ENCODE data around the gene MSI1.
"Not testable (repeated sequence)": the region's sequence is repeated elsewhere in the genome, so short reads cannot be mapped to it uniquely, and the experiment has no call there.

MSI1 gene

GRCh38 chr12:120335447-120335846, 33.5 kb downstream of the MSI1 start:
- DNase-seq: peak; percentile 62
- in situ Hi-C loops (cut with MboI; ENCODE audit: low pct_unique_long_range_greater_than_20kb, low sequenced_read_pairs): not testable (repeated sequence)

GRCh38 chr12:120332523-120332922, 36.4 kb downstream of the MSI1 start:
- no peak for DNase-seq
- in situ Hi-C loops (cut with MboI; ENCODE audit: low pct_unique_long_range_greater_than_20kb, low sequenced_read_pairs): no loop called here

GRCh38 chr12:120332041-120332440, 36.9 kb downstream of the MSI1 start:
- DNase-seq: no peak
- in situ Hi-C loops (cut with MboI; ENCODE audit: low pct_unique_long_range_greater_than_20kb, low sequenced_read_pairs): no loop called here

GRCh38 chr12:120331390-120331789, 37.6 kb downstream of the MSI1 start:
- no peak for DNase-seq
- in situ Hi-C loops (cut with MboI; ENCODE audit: low pct_unique_long_range_greater_than_20kb, low sequenced_read_pairs): no loop called here

GRCh38 chr12:120328228-120328627, 40.7 kb downstream of the MSI1 start:
- in situ Hi-C loops (cut with MboI; ENCODE audit: low pct_unique_long_range_greater_than_20kb, low sequenced_read_pairs): no loop called here
- no peak for DNase-seq

GRCh38 chr12:120327593-120327992, 41.4 kb downstream of the MSI1 start, which contains the start of gene PLA2G1B:
PLA2G1B (minus strand) TSS chr12:120327779; CDS start chr12:120327753, 26 bp downstream.
- in situ Hi-C loops (cut with MboI; ENCODE audit: low pct_unique_long_range_greater_than_20kb, low sequenced_read_pairs): no loop called here
- DNase-seq: no peak

- in situ Hi-C loops (cut with MboI; ENCODE audit: low pct_unique_long_range_greater_than_20kb, low sequenced_read_pairs): no loop called here
- DNase-seq: no peak
Observed at GRCh38 chr12:120324841-120325417, 44.0 kb downstream of the MSI1 start.

GRCh38 chr12:120323772-120324171, 45.2 kb downstream of the MSI1 start:
- in situ Hi-C loops (cut with MboI; ENCODE audit: low pct_unique_long_range_greater_than_20kb, low sequenced_read_pairs): no loop called here
- DNase-seq: no peak

- in situ Hi-C loops (cut with MboI; ENCODE audit: low pct_unique_long_range_greater_than_20kb, low sequenced_read_pairs): no loop called here
Observed at GRCh38 chr12:120321382-120322202, 47.4 kb downstream of the MSI1 start.

GRCh38 chr12:120317224-120318105, 51.5 kb downstream of the MSI1 start:
- DNase-seq: peak; percentile 100
- in situ Hi-C loops (cut with MboI; ENCODE audit: low pct_unique_long_range_greater_than_20kb, low sequenced_read_pairs): no loop called here

More at GRCh38 chr12:120321382-120322202, 47.4 kb downstream of the MSI1 start:
- no peak for DNase-seq

- no peak for DNase-seq
- in situ Hi-C loops (cut with MboI; ENCODE audit: low pct_unique_long_range_greater_than_20kb, low sequenced_read_pairs): no loop called here
Observed at GRCh38 chr12:120316798-120317223, 52.2 kb downstream of the MSI1 start.

GRCh38 chr12:120314220-120314619, 54.7 kb downstream of the MSI1 start:
- in situ Hi-C loops (cut with MboI; ENCODE audit: low pct_unique_long_range_greater_than_20kb, low sequenced_read_pairs): no loop called here
- no peak for DNase-seq

GRCh38 chr12:120301962-120302815, 66.8 kb downstream of the MSI1 start, which contains the start of gene SIRT4:
SIRT4 (plus strand) TSS chr12:120302321; CDS start chr12:120303562, 1,241 bp downstream.
- in situ Hi-C loops (cut with MboI; ENCODE audit: low pct_unique_long_range_greater_than_20kb, low sequenced_read_pairs): no loop called here
- peak; percentile 97 for DNase-seq

GRCh38 chr12:120292661-120293531, 76.1 kb downstream of the MSI1 start, which contains the start of gene RNU4-1:
RNU4-1 (minus strand) TSS chr12:120293237.
- peak; percentile 95 for DNase-seq
- in situ Hi-C loops (cut with MboI; ENCODE audit: low pct_unique_long_range_greater_than_20kb, low sequenced_read_pairs): no loop called here

GRCh38 chr12:120292411-120292660, 76.6 kb downstream of the MSI1 start:
- no peak for DNase-seq
- in situ Hi-C loops (cut with MboI; ENCODE audit: low pct_unique_long_range_greater_than_20kb, low sequenced_read_pairs): no loop called here

Data from KBM-7 (cell line).